NOMO-1 treated with dmso at 0.1 percent for 144 hours (cell line): ENCODE data around the gene GASK1A.

Experiments
- DNase-seq: peaks from one replicate; lab custom pipeline; 2025; ENCODE audit not compliant: unreplicated experiment; lab: John Stamatoyannopoulos, UW

GASK1A gene

GRCh38 chr3:43012174-43012573, 33.1 kb downstream of the GASK1A start:
- DNase-seq = no peak

- no peak for DNase-seq
These were observed 34.1 kb downstream of the GASK1A start for GRCh38 chr3:43013256-43013655.

GRCh38 chr3:43013743-43014155, 34.6 kb downstream of the GASK1A start:
- DNase-seq = no peak

- no peak for DNase-seq
These were observed 35.1 kb downstream of the GASK1A start for GRCh38 chr3:43014241-43014640.

- no peak for DNase-seq
These were observed 35.8 kb downstream of the GASK1A start for GRCh38 chr3:43014956-43015355.

- DNase-seq = no peak
These were observed 36.5 kb downstream of the GASK1A start for GRCh38 chr3:43015572-43015971.

- no peak for DNase-seq
These were observed 37.1 kb downstream of the GASK1A start for GRCh38 chr3:43015991-43016865.

- DNase-seq = no peak
These were observed 37.9 kb downstream of the GASK1A start for GRCh38 chr3:43017004-43017403.

- no peak for DNase-seq
These were observed 38.6 kb downstream of the GASK1A start for GRCh38 chr3:43017593-43018195.

GRCh38 chr3:43018246-43018645, 39.1 kb downstream of the GASK1A start:
- no peak for DNase-seq

GRCh38 chr3:43019006-43019809, 40.1 kb downstream of the GASK1A start:
- no peak for DNase-seq

GRCh38 chr3:43019826-43020225, 40.7 kb downstream of the GASK1A start:
- no peak for DNase-seq

- no peak for DNase-seq
These were observed 42.1 kb downstream of the GASK1A start for GRCh38 chr3:43021186-43021585.

GRCh38 chr3:43022121-43022520, 43.0 kb downstream of the GASK1A start:
- DNase-seq = no peak

GRCh38 chr3:43023066-43023465, 44.0 kb downstream of the GASK1A start:
- DNase-seq = no peak

- DNase-seq = no peak
These were observed 44.6 kb downstream of the GASK1A start for GRCh38 chr3:43023746-43024145.

GRCh38 chr3:43024181-43024885, 45.2 kb downstream of the GASK1A start:
- DNase-seq = peak; percentile 59

GRCh38 chr3:43025423-43025822, 46.3 kb downstream of the GASK1A start:
- no peak for DNase-seq

- DNase-seq = no peak
These were observed 48.9 kb downstream of the GASK1A start for GRCh38 chr3:43028001-43028400.

- DNase-seq = no peak
These were observed 49.8 kb downstream of the GASK1A start for GRCh38 chr3:43028678-43029490.
